K562 (cell line): ENCODE results near the gene TUBG2. TPM values are rescaled to one million over a fixed set of nuclear protein-coding genes. Genes with fewer than 3 reads are reported as not detected.

Experiments
- ARID3B ChIP-seq: fragments of 250-450 bp; sonication (Bioruptor Pico); IDR thresholded peaks from 2 replicates; pipeline ENCODE4 v1.4.0; 2020; ENCODE audit warnings: borderline replicate concordance
- ATF4 ChIP-seq: fragments of 450-650 bp; formaldehyde crosslinking; IDR thresholded peaks from 2 replicates; pipeline ENCODE4 v1.4.0; 2022; ENCODE audit warnings: mild to moderate bottlenecking, moderate library complexity
- CBX8 ChIP-seq: fragments of 200-600 bp; sonication (generic); IDR thresholded peaks from 2 replicates; pipeline ENCODE4 v1.6.1; 2012; ENCODE audit warnings: borderline replicate concordance, mixed run types, low read depth, mild to moderate bottlenecking, moderate library complexity, mixed read lengths, low read length, control low read depth, inconsistent platforms; ENCODE audit not compliant: poor library complexity, severe bottlenecking; ENCODE audit errors: extremely low read depth
- CEBPB ChIP-seq: fragments of 450-650 bp; IDR thresholded peaks from 2 replicates; pipeline ENCODE4 v1.6.1; 2016; ENCODE audit warnings: missing genetic modification characterization, missing compliant biosample characterization
- DMBX1 ChIP-seq: fragments of 250-450 bp; sonication (Bioruptor Pico); IDR thresholded peaks from 2 replicates; pipeline ENCODE4 v1.8.0; 2022; ENCODE audit warnings: inconsistent platforms, mild to moderate bottlenecking, moderate library complexity, borderline replicate concordance
- JUN ChIP-seq, 2 experiments: sonication (generic) in 1 of 2; formaldehyde crosslinking in 1 of 2; IDR thresholded peaks; 2 replicates each; pipeline versions ENCODE4 v1.6.1 to v1.8.0; 2012 to 2022; ENCODE audit warnings: borderline replicate concordance in 2 of 2, mild to moderate bottlenecking in 2 of 2, improper control_type of control experiment in 1 of 2, low read depth in 1 of 2, low read length in 1 of 2, missing genetic modification reagents in 1 of 2
- MAZ ChIP-seq, 2 experiments: fragments of 450-650 bp in 1 of 2; sonication (generic) in 1 of 2; formaldehyde crosslinking; IDR thresholded peaks in 1 of 2; conservative IDR thresholded peaks in 1 of 2; 2 replicates each; pipeline versions ENCODE4 v1.4.0 to v1.5.0; 2020; ENCODE audit warnings: mild to moderate bottlenecking in 1 of 2, missing genetic modification reagents in 1 of 2
- OTX1 ChIP-seq: fragments of 450-650 bp; formaldehyde crosslinking; IDR thresholded peaks from 2 replicates; pipeline ENCODE4 v1.4.0; 2022; ENCODE audit warnings: mild to moderate bottlenecking
- RAD21 ChIP-seq, 2 experiments: fragments of 250-450 bp in 1 of 2; fragments of 450-650 bp in 1 of 2; sonication (Bioruptor Pico) in 1 of 2; formaldehyde crosslinking in 1 of 2; IDR thresholded peaks in 1 of 2; conservative IDR thresholded peaks in 1 of 2; 2 replicates each; pipeline versions ENCODE4 v1.4.0 to v1.8.0; 2020 to 2022; ENCODE audit warnings: mild to moderate bottlenecking in 2 of 2, moderate library complexity in 1 of 2
- SPI1 ChIP-seq: IDR thresholded peaks from 2 replicates; pipeline ENCODE4 v1.6.1; 2011; ENCODE audit warnings: low read depth, low read length, control low read depth, borderline replicate concordance
- XRCC5 ChIP-seq: fragments of 200-400 bp; formaldehyde crosslinking; IDR thresholded peaks from 2 replicates; pipeline ENCODE4 v1.6.1; 2017; ENCODE audit warnings: low read depth, mild to moderate bottlenecking, low read length
- ZBTB11 ChIP-seq, 3 experiments: fragments of 200-800 bp in 1 of 3; fragments of 250-450 bp in 1 of 3; fragments of 450-650 bp in 1 of 3; sonication (Bioruptor Pico) in 1 of 3; sonication (Bioruptor generic) in 1 of 3; formaldehyde crosslinking in 1 of 3; IDR thresholded peaks; 2 replicates each; pipeline versions ENCODE4 v1.6.1 to v1.8.0; 2016 to 2022; ENCODE audit warnings: mild to moderate bottlenecking in 2 of 3, missing genetic modification characterization in 2 of 3, missing compliant biosample characterization in 1 of 3, moderate library complexity in 1 of 3
- ZMIZ1 ChIP-seq, 2 experiments: fragments of 150-350 bp in 1 of 2; IDR thresholded peaks; 2 replicates each; pipeline ENCODE4 v1.6.1; 2012 to 2016; ENCODE audit warnings: low read depth in 2 of 2, low read length in 2 of 2, mild to moderate bottlenecking in 1 of 2, moderate library complexity in 1 of 2
- ZNF282 ChIP-seq: sonication (generic); formaldehyde crosslinking; IDR thresholded peaks from 2 replicates; pipeline ENCODE4 v1.8.1; 2023; ENCODE audit warnings: missing genetic modification reagents
- polyA plus RNA-seq, 8 experiments: library from polyadenylated mRNA; depleted of rRNA in 4 of 8; stranded (reverse) in 5 of 8; unstranded in 3 of 8; fragments of >200 nt; fragmentation: Nextera tagmentation in 2 of 8; fragmentation: Illumina TruSeq in 1 of 8; extraction: Ambion mirVana in 2 of 8; extraction: Trizol in 1 of 8; gene quantifications; 2 replicates each; pipeline versions ENCODE4 v1.2.1 to v1.2.3, GENCODE V29; 2011 to 2014; ENCODE audit warnings: inconsistent platforms in 1 of 8, missing spikeins in 1 of 8
- total RNA-seq, 7 experiments: library from RNA; depleted of rRNA in 6 of 7; stranded (reverse); fragments of >200 nt in 6 of 7; fragmentation: Illumina TruSeq in 2 of 7; extraction: Trizol in 2 of 7; gene quantifications; 2 replicates each; pipeline versions ENCODE4 v1.2.1 to v1.2.3, GENCODE V29; 2011 to 2021; ENCODE audit warnings: low replicate concordance in 1 of 7

Gene TUBG2
- total and polyA plus RNA-seq, 9 of the 15 experiments (the other 6 are each of a cell fraction or from before 2014, with no cell fraction given): 0.09 to 0.80 (median 0.24) TPM; not detected in 2

GRCh38 chr17:42632949-42633444 is 26.1 kb upstream of the TUBG2 start (continued):
- TF ChIP-seq SPI1: peak; percentile 85; the same call in 1 of the 2 replicates
- no peak for TF ChIP-seq ZMIZ1 (IDR thresholded peaks at IDR 0.05; ENCODE audit: low read depth in 2 of 2, low read length in 2 of 2)
- TF ChIP-seq ATF4: no peak
- peak in 1 of 3 experiments; percentile 57; a peak in 2 of 6 replicates for TF ChIP-seq ZBTB11 (CRISPR knock-in tag; IDR thresholded peaks at IDR 0.05)
- no peak for TF ChIP-seq ZNF282 (CRISPR knock-in tag)
- no peak for TF ChIP-seq ARID3B (CRISPR knock-in tag)
- peak in 1 of 2 experiments; percentile 11; a peak in 1 of 4 replicates for TF ChIP-seq RAD21 (CRISPR knock-in tag; conservative IDR thresholded peaks at IDR 0.05 in 1 of 2, IDR thresholded peaks at IDR 0.05 in 1 of 2)
- no peak for TF ChIP-seq XRCC5
- no peak; the same call in 1 of the 2 replicates for TF ChIP-seq JUN (IDR thresholded peaks at IDR 0.05; ENCODE audit: borderline replicate concordance, low read depth, low read length)
- no peak for TF ChIP-seq JUN (CRISPR knock-in tag; IDR thresholded peaks at IDR 0.05; ENCODE audit: borderline replicate concordance)
- TF ChIP-seq OTX1 (CRISPR knock-in tag): no peak
- no peak for TF ChIP-seq CBX8
- no peak for TF ChIP-seq MAZ (CRISPR knock-in tag; conservative IDR thresholded peaks at IDR 0.05 in 1 of 2, IDR thresholded peaks at IDR 0.05 in 1 of 2)
- TF ChIP-seq DMBX1: no peak
- TF ChIP-seq CEBPB (tag): no peak
